Endometrium (tissue), 2 donors: Measurements from ENCODE around the gene DUSP16.
"Not testable (repeated sequence)": the region's sequence is repeated elsewhere in the genome, so short reads cannot be mapped to it uniquely, and the experiment has no call there.

Source experiments
- FAIRE-seq: peaks from 2 replicates; lab custom pipeline; 2012; peaks lifted over from hg19 to GRCh38; lab: Jason Lieb, UNC
- donor health status: control.
- donor health status: control.

DUSP16 gene

DNA sequence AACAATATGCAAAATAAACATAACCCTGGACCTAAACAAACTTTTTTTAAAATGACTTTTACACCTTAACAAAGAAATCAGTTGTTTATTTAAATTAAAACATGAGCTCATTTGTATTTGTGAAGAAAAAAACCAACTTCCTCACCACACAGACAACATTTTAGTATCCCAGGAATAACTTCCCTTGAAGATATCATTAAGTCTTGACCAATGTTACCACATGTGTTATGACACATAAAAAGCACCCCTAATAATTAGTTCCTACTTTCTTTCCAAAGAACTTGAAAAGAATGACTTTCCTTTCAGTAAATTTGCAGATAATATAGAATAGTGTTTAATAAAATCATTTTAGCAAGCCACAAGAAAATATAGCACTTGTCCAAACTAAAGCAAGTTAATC lies 42.4 kb downstream of the DUSP16 start:
- FAIRE-seq: no peak

DNA sequence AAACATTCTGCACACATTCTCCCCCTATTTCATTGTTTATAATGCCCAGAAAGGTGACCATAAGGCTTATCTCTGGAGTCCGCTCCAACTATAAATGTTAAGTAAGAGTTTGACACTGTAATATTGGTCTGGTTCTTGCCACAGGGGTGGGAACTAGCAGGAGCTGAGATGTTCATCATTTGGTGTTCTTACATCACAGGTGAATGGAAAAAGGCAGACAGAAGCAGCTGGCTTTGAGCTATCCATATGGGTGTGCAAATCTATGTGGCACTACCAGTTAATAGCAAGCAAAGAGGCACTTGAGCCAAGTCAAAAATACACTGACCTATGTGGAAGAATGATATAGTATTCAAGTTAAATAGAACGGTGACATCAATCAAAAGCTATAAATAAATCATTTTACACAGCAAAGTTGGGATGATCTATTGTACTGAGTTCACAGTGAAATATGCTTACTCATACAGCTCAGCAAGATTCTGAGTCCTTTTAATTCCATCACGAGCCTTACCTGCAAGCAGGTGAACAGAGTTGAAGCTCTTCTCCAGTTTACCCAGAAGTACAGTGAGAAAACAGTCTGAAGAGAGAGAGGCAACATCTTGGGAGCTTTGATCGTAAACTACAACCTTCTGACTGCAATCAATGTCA lies 43.2 kb downstream of the DUSP16 start:
- FAIRE-seq: no peak

DNA sequence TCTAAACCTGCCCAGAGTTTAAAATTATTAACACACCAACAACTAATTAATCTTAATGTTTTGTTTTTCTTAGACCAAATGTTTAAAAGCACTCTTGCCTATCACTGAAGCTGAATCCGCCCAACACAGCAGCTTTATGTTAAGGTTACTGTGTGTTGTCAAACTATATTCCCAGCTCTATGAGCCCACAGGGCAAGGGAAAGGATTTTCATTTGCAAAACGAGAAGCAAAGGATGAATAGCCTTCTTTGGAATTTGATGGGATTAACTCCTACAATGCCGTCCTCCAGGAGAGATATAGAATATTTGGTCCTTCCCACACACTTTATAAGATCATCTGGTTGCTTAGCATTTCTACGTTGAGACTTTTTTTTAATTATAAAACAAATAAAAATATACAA lies 43.7 kb downstream of the DUSP16 start:
- FAIRE-seq: no peak

DNA sequence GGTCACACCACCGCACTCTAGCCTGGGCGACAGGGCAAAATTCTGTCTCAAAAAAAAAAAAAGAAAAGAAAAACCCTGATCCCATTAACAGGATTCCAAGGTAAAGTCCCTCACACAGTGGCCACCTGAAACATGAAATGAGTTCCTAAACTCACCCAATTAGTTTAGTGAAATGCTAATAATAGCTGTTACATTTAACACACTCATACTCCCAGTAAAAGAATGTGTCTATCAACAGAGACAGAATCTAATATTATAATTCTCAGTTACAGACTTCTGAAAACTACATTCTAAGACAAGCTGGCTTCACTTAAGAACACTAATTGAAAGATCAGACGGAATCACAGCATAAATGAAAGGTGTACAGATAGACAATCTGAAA lies 44.2 kb downstream of the DUSP16 start:
- FAIRE-seq: no peak

DNA sequence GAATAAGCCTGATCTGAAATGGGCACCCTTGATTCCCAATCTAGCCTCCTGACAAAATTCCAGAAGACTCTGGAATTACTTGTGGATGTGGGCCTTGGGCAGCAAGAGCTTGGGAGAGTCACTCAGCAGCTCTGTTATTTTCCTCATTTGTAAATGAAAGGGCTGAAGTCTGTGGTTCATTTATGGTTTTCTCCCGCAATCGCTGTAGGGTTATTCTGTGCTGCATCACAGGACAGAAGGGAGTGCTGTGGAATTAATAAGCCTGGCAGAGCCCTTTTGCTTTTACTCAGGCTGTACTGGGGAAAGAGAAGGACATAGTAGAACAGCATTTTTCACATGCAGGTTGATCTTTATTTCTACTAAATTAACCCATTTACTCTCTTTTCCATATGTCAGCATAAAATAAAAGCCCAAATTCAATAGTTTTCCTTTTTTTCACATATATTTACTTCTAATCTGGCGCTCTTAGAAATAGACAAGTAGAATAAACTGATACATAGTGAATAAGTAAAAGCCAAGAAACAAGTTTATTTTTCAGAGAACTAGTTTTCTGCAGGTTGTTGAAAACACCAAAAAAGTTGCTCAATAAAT lies 49.2 kb downstream of the DUSP16 start:
- no peak for FAIRE-seq

DNA sequence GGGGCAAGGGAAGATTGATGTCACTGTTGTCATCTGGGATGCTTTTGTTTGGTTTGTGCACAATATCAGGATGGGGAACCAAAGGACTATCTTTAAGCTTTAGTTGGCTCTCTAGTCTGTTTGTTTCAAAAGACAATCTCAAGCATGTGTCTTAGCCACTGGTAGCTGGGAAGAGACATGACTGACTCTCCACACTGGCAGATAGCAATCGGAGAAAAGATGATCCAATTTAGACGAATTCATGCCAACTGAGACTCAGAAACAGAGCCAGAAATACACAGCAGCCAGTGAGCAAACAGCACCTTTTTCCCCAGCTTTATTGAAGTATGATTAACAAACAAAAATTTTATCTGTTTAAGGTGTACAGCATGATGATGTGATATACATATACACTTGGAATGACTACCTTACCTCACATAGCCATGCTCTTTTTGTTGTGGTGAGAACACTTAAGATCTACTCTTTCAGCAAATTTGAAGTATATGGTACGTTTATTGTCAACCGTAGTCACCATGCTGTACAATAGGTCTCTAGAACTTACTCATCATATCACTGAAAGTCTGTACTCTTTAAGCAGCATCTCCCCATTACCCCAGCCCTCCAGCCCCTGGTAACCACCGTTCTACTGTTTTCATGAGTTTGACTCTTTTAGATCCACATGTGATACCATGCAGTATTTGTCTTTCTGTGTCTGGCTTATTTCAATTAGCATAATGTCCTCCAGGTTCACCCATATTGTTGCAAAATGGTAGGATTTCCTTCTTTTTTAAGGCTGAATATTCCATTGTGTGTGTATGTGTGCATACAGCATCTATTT lies 50.6 kb downstream of the DUSP16 start:
- no peak for FAIRE-seq

DNA sequence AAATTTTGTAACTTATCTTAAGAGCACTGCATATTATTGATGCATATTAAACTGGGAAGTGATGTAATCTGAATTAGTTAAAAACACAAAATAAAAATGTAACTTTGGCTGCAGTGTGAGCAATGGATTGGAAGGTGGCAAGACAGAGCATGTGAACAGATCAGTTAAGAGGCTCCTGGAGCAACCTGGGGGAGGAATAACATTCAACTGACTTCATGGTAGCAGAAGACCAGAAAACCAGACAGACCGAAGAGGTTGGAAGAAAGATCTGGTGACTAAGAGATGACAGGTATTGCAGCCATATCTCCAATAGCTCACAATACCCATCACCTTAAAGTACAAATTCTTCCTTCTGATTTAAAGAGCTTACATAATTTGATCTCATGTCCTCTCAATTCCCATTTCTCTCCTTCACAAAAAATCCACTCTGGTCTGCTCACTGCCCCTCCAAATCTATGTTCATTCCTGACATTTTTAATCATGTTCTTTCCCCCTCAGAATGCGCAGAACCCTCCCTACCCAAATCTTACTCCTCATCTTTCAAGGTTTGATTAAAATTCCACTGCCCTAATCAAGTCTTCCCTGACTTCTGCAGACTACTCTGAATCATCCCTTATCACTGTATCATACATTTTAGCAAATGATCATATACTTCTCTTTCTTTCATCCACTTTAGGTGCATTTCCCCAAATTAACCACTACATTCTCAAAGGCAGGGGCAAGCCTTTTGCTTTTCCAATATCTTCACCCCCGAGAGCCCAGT lies 51.5 kb downstream of the DUSP16 start:
- no peak for FAIRE-seq

DNA sequence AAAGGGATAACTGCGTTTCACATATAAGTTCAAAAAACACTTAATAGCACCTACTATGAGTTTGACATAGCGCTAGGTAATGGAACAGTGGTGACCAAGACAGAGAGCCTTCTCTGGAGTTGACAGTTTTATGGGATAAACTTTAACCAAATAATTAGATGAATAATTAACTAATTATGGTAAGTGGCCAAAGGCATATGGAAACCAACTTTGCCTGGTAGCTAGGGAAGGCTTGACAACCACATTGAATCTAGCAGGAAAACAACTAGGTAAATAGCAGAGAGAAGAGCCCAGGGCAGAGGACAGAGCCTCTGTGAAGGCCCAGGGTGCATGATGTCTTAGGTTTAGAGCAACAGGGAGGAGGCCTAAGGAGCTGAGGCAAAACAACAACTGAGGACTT lies 52.1 kb downstream of the DUSP16 start:
- FAIRE-seq: no peak

DNA sequence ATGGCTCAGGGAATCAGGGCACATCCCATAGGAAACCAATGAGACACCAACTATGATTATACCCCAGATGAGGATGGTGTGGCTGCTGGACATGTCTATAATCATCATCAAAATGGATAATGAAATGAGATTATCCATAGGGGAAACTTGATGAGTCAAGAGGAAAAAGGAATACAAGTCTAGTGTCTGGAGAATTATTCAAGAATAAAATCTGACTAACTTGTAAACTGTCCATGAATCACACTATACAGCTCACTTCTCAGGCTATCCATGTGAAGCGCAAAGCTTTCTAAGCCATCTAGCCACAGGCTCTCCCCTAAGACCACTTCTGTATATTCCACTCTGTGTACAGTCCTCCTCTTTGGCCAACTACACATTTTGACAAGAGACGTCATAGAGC lies 52.5 kb downstream of the DUSP16 start:
- FAIRE-seq: no peak

DNA sequence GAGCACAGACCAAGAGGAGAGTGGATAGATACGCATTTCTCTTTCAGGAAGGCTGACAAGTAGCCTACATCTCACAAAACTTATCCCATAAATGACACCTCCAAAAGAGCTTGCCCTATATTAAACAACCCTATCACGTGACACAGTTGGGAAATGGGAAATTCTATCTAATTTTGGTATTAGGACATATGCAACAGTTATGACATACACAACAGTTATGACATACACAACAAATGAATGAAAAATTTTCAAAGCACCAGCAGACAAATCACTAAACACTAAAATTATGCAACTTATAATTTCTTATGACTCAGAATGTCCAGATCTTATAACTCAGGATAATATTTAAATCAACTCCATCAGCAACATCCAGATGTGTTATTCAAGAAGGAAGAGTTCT lies 54.1 kb downstream of the DUSP16 start:
- FAIRE-seq: no peak

DNA sequence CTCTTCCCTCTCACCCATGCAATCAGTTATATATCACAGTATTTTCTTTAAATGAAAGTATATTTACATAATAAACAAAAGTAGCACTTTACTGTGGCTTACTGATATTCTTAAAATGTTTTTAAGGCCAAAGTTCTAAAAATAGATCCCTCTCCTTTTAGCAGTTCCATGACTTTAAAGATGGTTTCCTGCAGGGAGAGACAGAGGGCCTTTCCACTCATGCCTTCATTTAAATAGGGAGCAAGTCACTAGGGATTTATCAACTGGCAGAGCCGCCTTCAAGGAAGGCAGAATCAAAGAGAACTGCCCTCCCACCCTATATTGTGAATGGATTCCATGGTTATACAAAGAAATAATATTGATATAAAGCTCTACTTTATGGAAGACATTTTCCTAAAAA lies 55.5 kb downstream of the DUSP16 start:
- FAIRE-seq: no peak

DNA sequence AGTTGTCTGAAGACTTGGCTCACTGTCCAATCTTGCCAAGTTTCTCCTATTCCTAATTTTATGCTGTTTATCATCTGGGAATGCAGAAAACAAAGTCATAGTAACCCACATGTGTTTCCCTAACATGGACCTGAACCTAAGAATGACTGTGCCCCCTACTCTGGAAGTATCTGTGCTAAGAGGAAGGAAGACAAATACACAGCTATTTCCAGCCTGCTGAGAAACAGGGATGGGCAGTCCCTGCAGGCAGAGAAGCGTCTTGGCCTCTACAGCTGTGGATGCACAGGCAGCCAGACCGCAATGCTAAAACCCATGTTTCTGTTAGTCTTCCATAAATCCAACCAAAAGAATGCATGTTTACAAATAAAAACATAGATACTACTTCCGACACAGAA lies 56.2 kb downstream of the DUSP16 start:
- FAIRE-seq: peak; percentile 76

DNA sequence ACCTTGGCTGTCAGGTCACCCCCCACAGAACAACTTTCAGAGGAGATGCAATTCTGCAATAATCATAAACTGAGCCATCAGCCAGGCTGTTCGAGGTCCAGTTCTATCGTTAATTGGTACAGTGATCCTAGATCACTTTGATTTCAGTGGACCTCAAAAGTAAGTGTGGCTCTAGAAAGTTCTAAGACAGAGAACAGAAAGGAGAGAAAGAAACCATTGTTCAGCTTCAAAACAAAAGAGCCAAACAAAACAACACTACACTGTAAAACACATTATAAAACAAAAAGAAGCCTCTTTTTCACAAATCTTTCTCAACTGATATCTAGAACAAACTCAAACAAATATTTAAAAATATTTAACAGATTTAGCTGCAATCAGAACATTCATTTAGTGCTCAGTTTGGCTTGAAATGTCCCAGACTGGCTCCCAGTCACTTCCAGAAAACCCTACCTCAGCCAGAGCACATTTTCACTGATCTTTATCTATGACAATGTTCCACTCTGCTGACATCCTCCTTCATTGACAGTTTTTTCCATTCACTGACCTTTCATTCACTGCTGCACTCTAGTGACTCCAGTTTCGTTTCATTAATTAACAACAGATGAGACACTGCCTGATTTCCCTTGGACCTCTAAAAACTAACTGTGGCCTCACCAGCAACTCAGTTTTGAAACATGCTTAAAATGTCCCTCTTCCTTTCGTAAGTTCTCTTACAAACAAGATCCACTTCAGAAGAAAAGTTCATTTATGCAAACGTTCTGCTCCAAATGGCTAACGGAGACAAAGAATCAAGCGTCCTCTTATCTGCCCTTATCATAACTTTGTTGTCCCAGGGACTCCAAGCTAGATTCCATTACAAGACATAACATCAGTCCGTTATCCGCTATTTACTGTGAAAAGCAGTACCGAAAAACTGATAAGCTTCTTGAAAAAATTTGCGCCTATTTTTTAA lies 56.8 kb downstream of the DUSP16 start:
- peak; percentile 86 for FAIRE-seq

DNA sequence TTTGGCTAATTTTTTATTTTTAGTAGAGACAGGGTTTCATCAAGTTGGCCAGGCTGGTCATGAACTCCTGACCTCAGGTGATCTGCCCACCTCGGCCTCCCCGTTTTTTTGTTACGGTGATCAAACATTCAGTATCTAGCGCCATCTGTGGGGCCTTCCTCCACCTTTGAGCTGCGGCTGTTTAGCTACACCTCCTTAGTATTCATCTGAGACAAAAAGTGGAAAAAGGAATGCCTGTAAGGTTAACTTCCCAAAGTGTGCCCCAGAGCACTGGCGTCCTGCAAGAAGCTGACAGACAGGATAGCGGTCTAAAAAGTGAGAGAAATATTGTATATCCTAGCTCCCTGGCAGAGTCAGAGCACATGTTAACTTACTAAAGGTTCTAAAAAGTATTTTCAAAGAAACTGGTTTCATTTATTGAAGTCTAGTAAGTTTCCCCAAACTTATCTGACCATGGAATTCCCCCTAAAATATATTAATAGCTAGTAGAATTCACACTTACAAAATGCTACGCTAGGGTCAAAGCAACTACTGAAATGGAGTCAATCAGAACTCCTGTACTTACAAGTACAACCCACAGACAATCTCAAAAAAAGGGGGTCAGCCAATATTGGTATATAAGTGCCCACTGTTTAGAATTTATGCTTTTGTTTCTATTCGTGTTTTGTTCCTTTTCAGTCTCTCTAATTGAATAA lies 59.1 kb downstream of the DUSP16 start:
- no peak for FAIRE-seq

DNA sequence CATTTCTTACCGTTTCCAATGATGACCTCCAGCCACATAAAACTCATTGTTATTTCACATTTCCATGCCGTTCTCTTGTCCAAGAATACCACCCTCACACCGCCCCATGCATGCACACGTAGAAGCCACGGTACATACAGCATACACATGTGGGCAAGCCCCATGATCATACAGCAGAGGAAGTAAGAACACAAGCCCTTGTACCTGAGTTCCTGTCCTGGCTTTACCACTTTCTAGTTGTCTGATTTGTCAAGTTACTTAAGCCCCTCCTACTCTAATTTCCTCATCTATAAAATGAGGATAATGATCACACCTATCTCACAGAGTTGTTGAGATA lies 59.9 kb downstream of the DUSP16 start:
- no peak for FAIRE-seq

DNA sequence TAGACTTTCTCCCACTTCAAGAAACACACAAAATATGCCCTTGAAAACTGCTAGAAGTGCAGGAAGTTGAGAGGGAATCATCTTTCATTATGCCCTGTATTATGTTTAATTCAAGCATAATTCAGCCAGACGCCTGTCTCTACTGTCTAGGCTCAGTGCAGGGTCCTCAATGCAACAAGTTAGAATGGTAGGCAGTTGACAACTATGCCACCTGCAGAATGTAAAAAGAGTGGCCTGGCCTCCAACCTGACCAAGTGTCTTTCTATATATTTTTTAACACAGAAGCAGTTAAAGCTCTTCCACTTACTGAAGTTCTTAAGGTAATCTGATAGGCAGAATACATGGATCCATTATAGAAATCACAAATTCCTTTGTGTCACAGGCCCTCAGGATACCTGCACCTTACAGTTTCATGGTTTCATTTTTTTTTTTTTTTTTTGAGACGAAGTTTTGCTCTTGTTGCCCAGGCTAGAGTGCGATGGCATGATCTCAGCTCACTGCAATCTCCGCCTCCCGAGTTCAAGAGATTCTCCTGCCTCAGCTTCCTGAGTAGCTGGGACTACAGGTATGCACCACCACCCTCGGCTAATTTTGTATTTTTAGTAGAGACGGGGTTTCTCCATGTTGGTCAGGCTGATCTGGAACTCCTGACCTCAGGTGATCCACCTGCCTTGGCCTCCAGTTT lies 60.4 kb downstream of the DUSP16 start:
- not testable (repeated sequence) for FAIRE-seq

DNA sequence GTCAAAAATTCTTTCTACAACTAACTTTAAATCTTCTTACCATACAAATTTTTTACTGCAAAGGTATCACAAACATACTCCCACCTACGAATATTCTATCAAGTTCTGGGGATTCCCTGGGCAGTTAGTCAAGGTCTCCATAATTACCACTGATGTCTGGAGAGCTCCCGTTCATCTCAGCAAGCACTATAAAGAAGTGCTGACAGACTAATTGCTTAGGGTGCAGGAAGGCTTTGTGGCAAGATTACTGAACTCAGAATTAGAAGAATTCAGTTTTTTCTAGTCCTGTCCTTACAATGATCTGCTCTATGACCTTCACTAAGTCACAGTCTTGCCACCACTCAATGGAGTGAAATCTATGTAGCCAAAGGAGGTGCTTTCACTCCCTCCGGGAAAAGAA lies 61.5 kb downstream of the DUSP16 start:
- FAIRE-seq: no peak

DNA sequence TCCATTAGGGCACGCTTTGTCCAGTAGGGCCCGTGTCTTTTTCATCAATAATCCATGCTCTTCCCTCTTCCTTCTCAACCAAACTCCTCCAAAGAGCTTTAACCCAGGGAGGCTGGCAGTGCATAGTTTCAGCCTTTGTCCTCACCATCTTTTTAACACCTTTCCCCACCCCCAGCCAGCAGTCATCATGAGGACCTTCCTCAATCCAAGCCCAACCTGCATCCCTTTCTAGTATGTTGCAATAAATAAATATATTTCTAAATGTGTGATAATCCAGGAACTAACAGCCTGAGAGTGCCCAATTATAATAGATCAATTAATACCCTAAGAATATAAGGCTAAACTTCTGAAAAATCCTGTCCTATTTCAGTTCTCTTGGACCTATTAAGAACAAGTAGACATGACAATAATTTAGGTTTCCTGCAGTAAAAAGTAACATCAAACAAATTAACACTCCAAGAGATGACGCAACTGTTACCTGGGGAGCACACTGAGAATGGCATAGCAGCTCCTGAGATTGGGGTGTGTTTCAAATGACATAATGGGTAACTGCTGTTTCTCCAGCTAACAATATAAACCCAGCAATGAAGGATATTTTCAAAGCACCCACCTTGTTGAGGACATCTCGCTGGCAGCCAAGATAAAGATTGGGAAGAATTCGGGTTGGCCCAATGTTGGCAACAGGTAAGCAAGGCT lies 62.6 kb downstream of the DUSP16 start:
- no peak for FAIRE-seq

DNA sequence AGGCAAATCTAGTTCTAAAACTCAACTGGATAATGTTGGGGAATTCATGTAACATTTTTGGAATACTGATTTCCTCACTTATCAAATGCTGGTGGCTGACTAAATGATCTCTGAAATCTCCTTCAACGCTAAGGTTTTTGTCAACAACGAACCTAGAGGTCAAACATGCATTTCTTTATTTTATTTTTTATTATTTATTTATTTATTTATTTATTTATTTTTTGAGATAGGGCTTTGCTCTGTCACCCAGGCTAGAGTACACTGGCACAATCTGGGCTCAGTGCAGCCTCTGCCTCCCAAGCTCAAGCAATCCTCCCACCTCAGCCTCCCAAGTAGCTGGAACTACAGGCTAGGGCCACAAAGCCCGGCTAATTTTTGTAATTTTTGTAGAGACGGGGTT lies 64.5 kb downstream of the DUSP16 start:
- FAIRE-seq: no peak

DNA sequence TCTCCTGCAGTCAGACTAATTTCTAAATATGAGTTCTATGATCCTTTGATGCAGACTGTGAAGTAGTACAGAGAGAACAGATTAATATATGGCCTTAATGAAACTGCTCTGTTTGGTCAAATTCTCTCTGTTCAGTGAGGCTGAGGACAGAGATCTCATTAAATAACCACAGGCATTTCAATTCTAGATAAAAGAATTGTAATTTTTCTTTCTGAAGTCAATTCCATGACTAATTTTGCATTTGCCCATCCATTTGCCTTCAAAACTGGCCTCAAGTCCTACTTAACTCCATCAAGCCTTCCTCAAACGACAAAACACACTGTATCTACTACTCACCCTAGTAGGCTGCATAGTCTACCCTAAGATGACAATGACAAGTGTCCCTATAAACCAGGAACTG lies 67.1 kb downstream of the DUSP16 start:
- FAIRE-seq: no peak
